Dermis blood vessel endothelial cell (primary cell): ENCODE data around the gene ANXA4. TPM values are rescaled to one million over a fixed set of nuclear protein-coding genes. Genes with fewer than 3 reads are reported as not detected.

Experiments used
- DNase-seq: peaks from one replicate; pipeline ENCODE4 v3.0.0; 2010
- total RNA-seq: library from RNA; depleted of rRNA; stranded (reverse); fragments of >200 nt; gene quantifications from 2 replicates; pipeline ENCODE4 v1.2.3, GENCODE V29; 2014

Gene ANXA4
- total RNA-seq, 1 donor from 2014 or later = 37.3 TPM

GRCh38 chr2:69863298-69863697 lies 121.4 kb downstream of the ANXA4 start:
- DNase-seq = no peak

Other genes starting within 250 kb of the ANXA4 start
- 23.8 and 48.8 TPM in 2 replicates for gene AAK1, start 98.4 kb upstream of the ANXA4 start, total RNA-seq
- 12.1 and 13.6 TPM in 2 replicates for gene GMCL1, start 87.5 kb downstream of the ANXA4 start, total RNA-seq
- 40.0 and 47.7 TPM in 2 replicates for gene SNRNP27, start 151.8 kb downstream of the ANXA4 start, total RNA-seq
- gene MXD1, start 173.0 kb downstream of the ANXA4 start, total RNA-seq = 3.8 and 4.9 TPM in 2 replicates
- gene ASPRV1, start 219.5 kb downstream of the ANXA4 start, total RNA-seq = 0.14 and 0.34 TPM in 2 replicates